GM12891 (cell line): ENCODE results near the gene SETD4.

Experiments used
- DNase-seq: peaks from one replicate; pipeline ENCODE4 v3.0.0; 2011; ENCODE audit warnings: low spot score; ENCODE audit not compliant: insufficient read length
- FAIRE-seq: peaks from 2 replicates; lab custom pipeline; 2011; peaks lifted over from hg19 to GRCh38; lab: Jason Lieb, UNC
- PAX5 ChIP-seq: IDR thresholded peaks from 2 replicates; pipeline ENCODE4 v1.6.1; 2011; ENCODE audit warnings: low read length, moderate library complexity, mild to moderate bottlenecking; ENCODE audit not compliant: insufficient read depth, severe bottlenecking
- POLR2A ChIP-seq: IDR thresholded peaks from 2 replicates; pipeline ENCODE4 v1.6.1; 2011; ENCODE audit warnings: low read depth, low read length, control low read depth
- POLR2AphosphoS5 ChIP-seq: IDR thresholded peaks from 2 replicates; pipeline ENCODE4 v1.6.1; 2011; ENCODE audit warnings: low read depth, low read length, control low read depth
- POU2F2 ChIP-seq: IDR thresholded peaks from 2 replicates; pipeline ENCODE4 v1.6.1; 2011; ENCODE audit warnings: low read depth, mild to moderate bottlenecking, control low read depth, low read length, moderate library complexity
- SPI1 ChIP-seq: IDR thresholded peaks from 2 replicates; pipeline ENCODE4 v1.6.1; 2011; ENCODE audit warnings: low read depth, low read length, control low read depth
- TAF1 ChIP-seq: IDR thresholded peaks from 2 replicates; pipeline ENCODE4 v1.6.1; 2011; ENCODE audit warnings: low read depth, low read length, control low read depth

Gene SETD4

DNA sequence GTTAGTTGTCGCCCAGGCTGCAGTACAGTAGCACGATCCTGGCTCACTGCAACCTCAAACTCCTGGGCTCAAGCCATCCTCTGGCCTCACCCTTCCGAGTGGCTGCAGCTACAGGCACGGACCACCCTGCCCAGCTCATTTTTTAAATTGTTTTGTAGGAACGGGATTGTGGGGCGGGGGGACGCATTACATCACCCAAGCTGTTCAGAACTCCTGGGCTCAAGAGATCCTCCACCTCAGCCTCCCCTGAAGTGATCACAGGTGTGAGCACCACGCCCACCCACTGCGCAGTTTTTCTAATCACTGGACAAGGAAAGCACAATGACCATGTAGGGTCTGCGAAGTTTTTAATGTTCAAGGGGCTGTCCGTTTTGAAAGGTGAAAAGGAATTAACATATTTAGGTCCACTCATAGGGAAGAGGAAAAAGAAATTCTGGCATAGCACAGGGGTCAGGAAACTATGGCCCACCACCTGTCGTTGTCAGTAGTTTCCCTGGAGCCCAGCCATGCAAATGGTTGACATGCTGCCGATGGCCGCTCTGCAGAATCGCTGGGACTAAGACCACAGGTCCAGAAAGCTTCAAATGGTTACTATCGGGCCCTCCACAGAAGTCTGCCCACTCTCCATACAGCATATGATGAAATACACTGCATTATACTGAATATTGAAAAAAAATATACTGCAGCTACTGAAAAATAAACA lies 26.0 kb downstream of the SETD4 start:
- FAIRE-seq: no peak
- TF ChIP-seq POU2F2: no peak

DNA sequence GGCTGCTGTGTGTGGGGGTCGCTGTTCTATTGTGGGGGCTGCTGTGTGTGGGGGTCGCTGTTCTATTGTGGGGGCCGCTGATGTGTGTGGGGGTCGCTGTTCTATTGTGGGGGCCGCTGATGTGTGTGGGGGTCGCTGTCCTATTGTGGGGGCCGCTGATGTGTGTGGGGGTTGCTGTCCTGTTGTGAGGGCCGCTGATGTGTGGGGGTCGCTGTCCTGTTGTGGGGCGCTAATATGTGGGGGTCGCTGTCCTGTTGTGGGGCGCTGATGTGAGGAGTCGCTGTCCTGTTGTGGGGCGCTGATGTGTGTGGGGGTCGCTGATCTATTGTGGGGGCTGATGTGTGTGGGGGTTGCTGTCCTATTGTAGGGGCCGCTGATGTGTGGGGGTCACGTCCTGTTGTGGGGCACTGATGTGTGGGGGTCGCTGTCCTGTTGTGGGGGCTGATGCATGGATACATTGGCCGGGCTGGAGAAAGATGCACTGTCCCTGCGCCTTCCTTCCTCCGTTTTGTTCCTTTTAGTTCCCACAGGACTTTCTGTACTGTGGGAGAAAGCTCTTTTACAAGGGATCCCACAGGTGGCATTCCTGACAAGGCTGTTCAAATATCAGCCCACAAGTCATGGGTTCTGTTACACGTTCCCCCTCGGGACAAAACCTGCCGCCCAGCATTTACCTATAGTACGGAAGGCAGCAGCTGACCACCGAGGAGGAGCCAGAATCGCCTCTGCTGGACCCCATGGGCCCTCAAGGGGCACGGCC lies 27.5 kb downstream of the SETD4 start:
- DNase-seq (no peak), FAIRE-seq (no peak)
- no peak for TF ChIP-seq TAF1
- TF ChIP-seq POU2F2: no peak
- no peak for TF ChIP-seq POLR2AphosphoS5
- TF ChIP-seq POLR2A: no peak
- no peak for TF ChIP-seq SPI1
- no peak for TF ChIP-seq PAX5

More for the DNA sequence above, 26.0 kb downstream of the SETD4 start:
- DNase-seq: no peak

DNA sequence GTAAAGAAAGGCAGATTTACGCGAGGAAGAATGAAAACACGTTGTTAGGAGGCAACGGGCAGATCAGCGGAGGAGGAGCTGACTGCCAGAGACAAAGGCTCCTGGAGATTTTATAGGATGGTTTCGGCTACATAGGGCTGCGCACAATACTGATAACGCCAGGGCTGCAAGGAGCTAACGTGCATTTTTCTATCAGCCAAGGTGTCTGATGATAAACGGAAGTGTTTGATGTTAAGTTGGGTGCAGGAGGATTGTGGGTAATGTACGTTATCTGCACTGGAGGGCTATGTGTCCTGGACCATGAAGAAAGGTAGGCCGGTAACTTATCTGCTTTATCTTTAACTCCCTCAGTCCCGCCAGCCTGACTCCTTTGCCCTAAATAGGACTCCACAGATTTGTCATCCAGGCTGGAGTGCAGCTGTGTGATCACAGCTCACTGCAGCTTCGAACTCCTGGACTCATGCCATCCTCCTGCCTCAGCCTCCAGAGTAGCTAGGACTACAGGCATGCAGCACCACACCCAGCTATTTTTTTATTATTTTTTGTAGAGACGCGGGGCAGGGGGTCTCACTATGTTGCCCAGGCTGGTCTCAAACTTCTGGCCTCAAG lies 29.6 kb downstream of the SETD4 start:
- TF ChIP-seq POLR2AphosphoS5 (no peak), POLR2A (no peak), PAX5 (no peak), TAF1 (no peak), POU2F2 (no peak), SPI1 (no peak)
- DNase-seq (no peak), FAIRE-seq (no peak)

DNA sequence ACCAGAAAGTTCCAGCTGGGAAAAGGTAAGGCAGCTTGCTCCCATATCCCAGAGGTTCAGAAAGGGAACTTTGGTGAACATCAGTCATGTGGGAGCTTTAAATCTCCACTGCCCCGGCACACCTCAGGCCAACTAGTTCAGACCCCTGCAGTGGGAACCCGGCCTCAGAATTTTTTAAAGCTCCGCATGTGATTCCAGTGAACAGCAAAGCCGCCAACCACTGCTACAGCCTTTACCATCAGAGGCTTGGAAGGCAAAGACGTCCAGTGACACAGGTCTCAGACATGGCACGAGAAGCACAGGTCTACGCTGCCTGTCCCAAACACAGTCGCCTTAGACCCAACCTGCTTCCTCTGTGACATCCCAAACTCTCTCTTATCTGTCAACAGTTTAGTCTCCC lies 31.0 kb downstream of the SETD4 start:
- DNase-seq (no peak), FAIRE-seq (no peak)
- TF ChIP-seq SPI1: no peak

- FAIRE-seq (peak; percentile 92), DNase-seq (peak; percentile 55)
- no peak for TF ChIP-seq SPI1
- TF ChIP-seq POLR2A: no peak
- TF ChIP-seq PAX5: no peak
- no peak for TF ChIP-seq POLR2AphosphoS5
- no peak for TF ChIP-seq POU2F2
- TF ChIP-seq TAF1: no peak
These were observed 31.9 kb downstream of the SETD4 start for GRCh38 chr21:36028127-36029069.

GRCh38 chr21:36027347-36027746 lies 33.0 kb downstream of the SETD4 start:
- FAIRE-seq (no peak), DNase-seq (no peak)
- TF ChIP-seq PAX5 (no peak), POU2F2 (no peak), POLR2A (no peak), TAF1 (no peak), POLR2AphosphoS5 (no peak), SPI1 (no peak)

DNA sequence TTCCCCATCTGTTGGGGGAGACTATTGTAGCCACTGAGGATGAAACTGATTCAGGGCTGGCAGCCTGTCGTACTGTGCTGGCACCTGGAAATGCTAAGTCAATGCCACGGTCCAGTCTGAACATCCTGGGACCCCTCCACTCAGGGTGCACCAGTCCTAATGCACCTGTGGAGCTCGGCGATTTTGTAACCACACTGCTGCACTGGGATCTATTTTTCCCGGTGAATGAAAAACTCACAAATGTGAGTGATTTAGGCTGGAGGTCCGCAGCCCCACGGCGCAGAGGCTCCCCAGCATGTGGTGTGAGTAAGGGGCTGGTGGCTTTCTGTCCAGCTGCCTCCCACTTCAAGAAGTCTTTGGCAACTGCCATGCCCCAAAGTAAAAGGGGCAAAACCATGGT lies 35.5 kb downstream of the SETD4 start:
- no peak for DNase-seq
- no peak for FAIRE-seq
- TF ChIP-seq POU2F2 (no peak), SPI1 (no peak), TAF1 (no peak), POLR2A (no peak), POLR2AphosphoS5 (no peak), PAX5 (no peak)

GRCh38 chr21:36023092-36023480 lies 37.2 kb downstream of the SETD4 start:
- no peak for TF ChIP-seq POLR2A
- no peak for TF ChIP-seq SPI1
- TF ChIP-seq POLR2AphosphoS5: no peak
- no peak for TF ChIP-seq PAX5
- no peak for TF ChIP-seq POU2F2
- TF ChIP-seq TAF1: no peak
- FAIRE-seq (no peak), DNase-seq (no peak)

GRCh38 chr21:36022427-36023091 lies 37.8 kb downstream of the SETD4 start:
- no peak for FAIRE-seq
- DNase-seq: no peak
- TF ChIP-seq POLR2AphosphoS5: no peak
- TF ChIP-seq TAF1: no peak
- TF ChIP-seq PAX5: no peak
- no peak for TF ChIP-seq POLR2A
- no peak for TF ChIP-seq SPI1
- TF ChIP-seq POU2F2: no peak
